ENCODE data around the gene MYO16. TPM values are rescaled to one million over a fixed set of nuclear protein-coding genes. Genes with fewer than 3 reads are reported as not detected.
"Not testable (repeated sequence)": the region's sequence is repeated elsewhere in the genome, so short reads cannot be mapped to it uniquely, and the experiment has no call there.

Gene MYO16
- total RNA-seq, 1 donor from 2014 or later: 2.3 TPM

DNA sequence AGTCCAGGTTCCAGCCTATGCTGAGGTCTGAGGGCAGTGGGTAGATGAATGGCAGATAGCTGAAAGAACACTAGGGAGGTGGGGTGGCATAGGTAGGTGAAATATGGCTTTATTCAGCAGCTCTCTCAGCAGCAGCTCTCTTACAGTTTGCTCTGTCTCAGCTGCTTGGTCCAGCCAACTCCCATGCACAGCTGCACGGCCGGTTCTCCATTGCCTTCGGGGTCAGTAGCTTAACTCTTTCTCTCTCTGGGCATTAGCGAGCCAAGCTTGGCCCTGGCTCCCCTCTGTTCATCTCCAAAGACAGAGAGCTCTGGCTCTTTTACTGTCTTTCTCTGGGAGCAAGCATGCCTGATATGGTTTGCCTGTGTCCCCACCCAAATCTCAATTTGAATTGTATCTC is 151.9 kb downstream of the MYO16 start:
- no peaks in the 10 kb centered on the region for H3K27me3 Mint-ChIP-seq
- peaks cover 3% of the 10 kb centered on the region for H3K4me1 Mint-ChIP-seq (ENCODE audit: low read depth)
- no peak overlapping the region for H3K27ac Mint-ChIP-seq
- TF ChIP-seq, protein P1, sequence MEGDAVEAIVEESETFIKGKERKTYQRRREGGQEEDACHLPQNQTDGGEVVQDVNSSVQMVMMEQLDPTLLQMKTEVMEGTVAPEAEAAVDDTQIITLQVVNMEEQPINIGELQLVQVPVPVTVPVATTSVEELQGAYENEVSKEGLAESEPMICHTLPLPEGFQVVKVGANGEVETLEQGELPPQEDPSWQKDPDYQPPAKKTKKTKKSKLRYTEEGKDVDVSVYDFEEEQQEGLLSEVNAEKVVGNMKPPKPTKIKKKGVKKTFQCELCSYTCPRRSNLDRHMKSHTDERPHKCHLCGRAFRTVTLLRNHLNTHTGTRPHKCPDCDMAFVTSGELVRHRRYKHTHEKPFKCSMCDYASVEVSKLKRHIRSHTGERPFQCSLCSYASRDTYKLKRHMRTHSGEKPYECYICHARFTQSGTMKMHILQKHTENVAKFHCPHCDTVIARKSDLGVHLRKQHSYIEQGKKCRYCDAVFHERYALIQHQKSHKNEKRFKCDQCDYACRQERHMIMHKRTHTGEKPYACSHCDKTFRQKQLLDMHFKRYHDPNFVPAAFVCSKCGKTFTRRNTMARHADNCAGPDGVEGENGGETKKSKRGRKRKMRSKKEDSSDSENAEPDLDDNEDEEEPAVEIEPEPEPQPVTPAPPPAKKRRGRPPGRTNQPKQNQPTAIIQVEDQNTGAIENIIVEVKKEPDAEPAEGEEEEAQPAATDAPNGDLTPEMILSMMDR (IDR thresholded peaks at IDR 0.05; ENCODE audit: unreplicated experiment): no peak
- no peak for DNase-seq (ENCODE audit: low spot score, unreplicated experiment)
- peaks cover 4% of the 10 kb centered on the region for H3K36me3 Mint-ChIP-seq (ENCODE audit: insufficient read depth)
- H3K4me3 Mint-ChIP-seq (ENCODE audit: low read depth): no peak overlapping the region
- peaks cover 13% of the 10 kb centered on the region for H3K9me3 Mint-ChIP-seq (ENCODE audit: low read depth)

DNA sequence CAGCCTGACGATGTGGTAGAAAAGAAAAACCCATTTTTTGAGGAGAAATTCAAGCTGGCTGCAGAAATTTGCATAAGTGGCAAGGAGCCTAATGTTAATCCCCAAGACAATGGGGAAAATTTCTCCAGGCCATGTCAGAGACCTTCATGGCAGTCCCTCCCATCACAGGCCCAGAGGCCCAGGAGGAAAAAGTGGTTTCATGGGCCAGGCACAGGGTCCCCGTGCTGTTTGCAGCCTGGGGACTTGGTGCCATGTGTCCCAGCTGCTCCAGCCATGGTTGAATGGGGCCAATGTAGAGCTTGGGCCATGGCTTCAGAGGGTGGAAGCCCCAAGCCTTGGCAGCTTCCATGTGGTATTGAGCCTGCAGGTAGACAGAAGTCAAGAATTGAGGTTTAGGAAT is 153.1 kb downstream of the MYO16 start:
- H3K27ac Mint-ChIP-seq; H3K4me1 Mint-ChIP-seq (ENCODE audit: low read depth); H3K27me3 Mint-ChIP-seq; DNase-seq (ENCODE audit: low spot score, unreplicated experiment); H3K36me3 Mint-ChIP-seq (ENCODE audit: insufficient read depth); H3K4me3 Mint-ChIP-seq (ENCODE audit: low read depth): not testable (repeated sequence)
- H3K9me3 Mint-ChIP-seq (ENCODE audit: low read depth): peaks cover 13% of the 10 kb centered on the region

DNA sequence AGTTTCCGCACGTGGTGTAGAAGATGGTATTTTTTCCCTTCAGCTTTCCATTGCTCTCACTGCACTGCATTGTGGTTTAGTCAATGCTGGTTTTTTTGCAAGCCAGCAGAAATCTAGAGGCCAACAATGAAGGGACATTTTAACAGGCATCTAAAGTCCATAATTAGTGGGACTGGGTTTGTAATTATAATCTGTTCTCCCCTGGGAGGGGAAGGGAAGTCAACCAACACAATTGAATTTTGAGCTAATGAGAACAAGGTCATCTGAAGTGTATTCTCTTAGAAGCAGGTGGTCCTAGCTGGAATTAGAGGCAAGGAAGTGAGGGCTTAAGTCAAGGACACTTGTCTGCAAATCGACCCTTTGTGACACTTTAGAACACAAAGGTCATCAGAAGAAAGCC is 156.4 kb downstream of the MYO16 start:
- DNase-seq (ENCODE audit: low spot score, unreplicated experiment): no peak
- H3K27me3 Mint-ChIP-seq: no peaks in the 10 kb centered on the region
- peaks cover 4% of the 10 kb centered on the region for H3K36me3 Mint-ChIP-seq (ENCODE audit: insufficient read depth)
- no peak overlapping the region for H3K27ac Mint-ChIP-seq
- H3K4me3 Mint-ChIP-seq (ENCODE audit: low read depth): no peak overlapping the region
- H3K9me3 Mint-ChIP-seq (ENCODE audit: low read depth): peaks cover 13% of the 10 kb centered on the region
- TF ChIP-seq, protein P1 (IDR thresholded peaks at IDR 0.05; ENCODE audit: unreplicated experiment): no peak
- no peaks in the 10 kb centered on the region for H3K4me1 Mint-ChIP-seq (ENCODE audit: low read depth)

DNA sequence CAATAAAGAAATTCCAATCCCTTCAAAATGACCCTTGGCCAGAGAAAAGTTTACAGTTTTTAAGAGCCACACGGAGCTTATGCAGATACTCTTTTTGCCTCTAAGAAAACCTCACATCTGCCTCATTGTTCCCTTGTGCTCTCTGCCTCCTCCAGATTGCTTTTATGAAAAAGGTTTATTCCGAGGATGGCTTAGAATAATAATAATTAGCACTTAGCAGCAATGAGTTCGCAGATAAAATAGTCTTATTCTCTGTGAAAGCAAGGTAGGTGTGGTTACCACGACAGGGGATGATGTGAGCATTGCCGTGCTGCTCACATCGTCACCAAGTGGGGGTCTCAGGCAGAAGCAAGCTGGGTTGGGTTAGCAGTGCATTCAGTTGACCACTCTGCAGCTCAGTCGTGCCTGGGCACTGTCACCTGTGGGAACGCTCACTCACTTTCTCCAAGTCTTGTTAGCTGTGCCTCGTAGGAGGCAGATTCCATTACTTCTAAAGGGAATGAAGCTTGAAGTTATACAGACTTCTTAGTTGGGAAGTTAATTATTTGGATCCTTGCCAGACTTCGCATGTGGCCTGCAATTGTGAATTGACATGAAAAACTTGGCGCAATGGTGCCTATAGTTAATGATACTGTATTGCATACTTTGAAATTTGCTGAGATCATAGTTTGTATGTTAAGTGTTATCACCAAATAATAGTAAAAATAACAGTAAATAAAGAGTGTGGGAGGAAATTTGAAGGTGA is 157.2 kb downstream of the MYO16 start:
- Mint-ChIP-seq H3K27ac (no peak overlapping the region), H3K36me3 (ENCODE audit: insufficient read depth) (peaks cover 4% of the 10 kb centered on the region), H3K4me1 (ENCODE audit: low read depth) (no peaks in the 10 kb centered on the region), H3K4me3 (ENCODE audit: low read depth) (no peak overlapping the region), H3K27me3 (no peaks in the 10 kb centered on the region), H3K9me3 (ENCODE audit: low read depth) (peaks cover 13% of the 10 kb centered on the region)
- TF ChIP-seq, protein P1 (IDR thresholded peaks at IDR 0.05; ENCODE audit: unreplicated experiment): no peak
- DNase-seq (ENCODE audit: low spot score, unreplicated experiment): no peak

DNA sequence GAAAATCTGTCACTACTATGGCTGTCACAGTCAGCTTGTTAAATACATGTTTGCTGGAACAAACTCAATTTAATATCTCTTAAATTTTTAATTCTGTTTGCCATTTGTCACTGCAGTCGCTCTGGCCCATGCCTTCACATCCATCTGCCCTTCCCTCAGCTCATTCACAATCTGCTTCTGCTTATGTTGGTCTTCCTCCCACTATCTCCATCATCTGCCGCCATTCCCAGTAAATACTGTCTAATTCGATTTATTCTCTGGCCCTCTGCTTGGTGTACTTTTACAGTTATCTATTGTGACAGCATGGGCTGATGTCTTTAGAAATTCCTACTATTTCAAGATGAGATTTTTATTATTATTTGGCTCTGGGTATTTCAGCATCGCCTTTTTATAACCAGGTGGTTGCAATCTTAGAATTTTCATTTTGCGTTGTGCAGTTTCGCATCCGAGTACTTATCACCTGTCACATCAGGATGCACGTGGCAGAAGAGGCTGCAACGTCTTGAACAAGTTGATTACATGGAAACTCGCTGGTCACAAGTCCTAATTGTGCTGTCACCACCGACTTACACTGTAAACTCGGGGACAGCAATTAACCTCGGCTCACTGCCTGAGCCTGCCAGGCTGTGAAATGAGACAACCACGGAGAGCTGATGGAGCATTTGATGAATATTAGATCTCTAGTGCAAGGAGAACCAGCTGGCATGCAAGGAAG is 158.4 kb downstream of the MYO16 start:
- H3K9me3 Mint-ChIP-seq (ENCODE audit: low read depth): peaks cover 5% of the 10 kb centered on the region

More for the DNA sequence above, 158.4 kb downstream of the MYO16 start:
- no peak overlapping the region for H3K27ac Mint-ChIP-seq
- H3K27me3 Mint-ChIP-seq: no peaks in the 10 kb centered on the region
- TF ChIP-seq, protein P1 (IDR thresholded peaks at IDR 0.05; ENCODE audit: unreplicated experiment): no peak
- H3K4me1 Mint-ChIP-seq (ENCODE audit: low read depth): no peaks in the 10 kb centered on the region
- H3K4me3 Mint-ChIP-seq (ENCODE audit: low read depth): no peak overlapping the region
- no peak for DNase-seq (ENCODE audit: low spot score, unreplicated experiment)
- peaks cover 1% of the 10 kb centered on the region for H3K36me3 Mint-ChIP-seq (ENCODE audit: insufficient read depth)

Measured in progenitor cell of endocrine pancreas (in vitro differentiated cells).